Gastroesophageal sphincter (tissue), 4 donors: ENCODE results near the gene LRP1B. TPM values are rescaled to one million over a fixed set of nuclear protein-coding genes. Genes with fewer than 3 reads are reported as not detected.

Experiments used
- ATAC-seq: fragments of 150-250 bp; one replicate; pipeline ENCODE4 v1.9.1; 2016; ENCODE audit warnings: mild to moderate bottlenecking, moderate library complexity
- H3K27ac ChIP-seq, 4 donors: fragments of 200-600 bp; sonication (generic) in 3 of 4; 1 replicate in 3 of 4; 2 replicates in 1 of 4; pipeline ENCODE4 v1.5.1; 2016 to 2019
- H3K27me3 ChIP-seq: fragments of 200-600 bp; sonication (generic); one replicate; pipeline ENCODE4 v1.5.1; 2019
- H3K36me3 ChIP-seq, 2 donors: fragments of 200-600 bp; sonication (generic); one replicate each; pipeline ENCODE4 v1.5.1; 2019; ENCODE audit warnings: control low read depth in 1 of 2
- H3K4me1 ChIP-seq, 3 donors: fragments of 200-600 bp; sonication (generic); 1 replicate in 2 of 3; 2 replicates in 1 of 3; pipeline ENCODE4 v1.5.1; 2016 to 2019; ENCODE audit warnings: control low read depth in 2 of 3
- H3K4me3 ChIP-seq, 2 donors: fragments of 200-600 bp; sonication (generic); one replicate each; pipeline ENCODE4 v1.5.1; 2019; ENCODE audit warnings: mild to moderate bottlenecking in 1 of 2, moderate library complexity in 1 of 2
- H3K9me3 ChIP-seq, 3 donors: fragments of 200-600 bp; sonication (generic); one replicate each; pipeline ENCODE4 v1.5.1; 2017 to 2019; ENCODE audit warnings: control low read depth in 2 of 3
- CTCF ChIP-seq, 4 experiments: fragments of 200-600 bp in 2 of 4; fragments of 450-650 bp in 2 of 4; sonication (generic) in 1 of 4; IDR thresholded peaks; one replicate each; pipeline ENCODE4 v1.5.1; 2017 to 2019; ENCODE audit warnings: antibody characterized with exemption in 4 of 4, mild to moderate bottlenecking in 2 of 4, moderate library complexity in 2 of 4
- EP300 ChIP-seq: sonication (generic); formaldehyde crosslinking; IDR thresholded peaks from one replicate; pipeline ENCODE4 v1.6.1; 2017; ENCODE audit warnings: antibody characterized with exemption, mild to moderate bottlenecking
- POLR2A ChIP-seq, 2 donors: fragments of 450-650 bp; IDR thresholded peaks; one replicate each; pipeline ENCODE4 v1.6.1; 2017; ENCODE audit warnings: antibody characterized with exemption in 2 of 2, mild to moderate bottlenecking in 2 of 2, moderate library complexity in 1 of 2
- POLR2AphosphoS5 ChIP-seq: sonication (generic); formaldehyde crosslinking; IDR thresholded peaks from one replicate; pipeline ENCODE4 v1.6.1; 2017; ENCODE audit warnings: antibody characterized with exemption
- WGBS, 2 donors: methylation state at CpG; one replicate each; pipeline ENCODE4 v1.1.5; 2018; ENCODE audit warnings: low coverage in 1 of 2; 5-methylcytosine and 5-hydroxymethylcytosine counted together
- total RNA-seq, 4 donors: library from RNA; depleted of rRNA; stranded (reverse); fragments of >200 nt; gene quantifications; one replicate each; pipeline ENCODE4 v1.1.0, GENCODE V29; 2016

LRP1B gene
- total RNA-seq, 4 donors from 2014 or later, result 0.27 to 20.7 (median 3.2) TPM

DNA sequence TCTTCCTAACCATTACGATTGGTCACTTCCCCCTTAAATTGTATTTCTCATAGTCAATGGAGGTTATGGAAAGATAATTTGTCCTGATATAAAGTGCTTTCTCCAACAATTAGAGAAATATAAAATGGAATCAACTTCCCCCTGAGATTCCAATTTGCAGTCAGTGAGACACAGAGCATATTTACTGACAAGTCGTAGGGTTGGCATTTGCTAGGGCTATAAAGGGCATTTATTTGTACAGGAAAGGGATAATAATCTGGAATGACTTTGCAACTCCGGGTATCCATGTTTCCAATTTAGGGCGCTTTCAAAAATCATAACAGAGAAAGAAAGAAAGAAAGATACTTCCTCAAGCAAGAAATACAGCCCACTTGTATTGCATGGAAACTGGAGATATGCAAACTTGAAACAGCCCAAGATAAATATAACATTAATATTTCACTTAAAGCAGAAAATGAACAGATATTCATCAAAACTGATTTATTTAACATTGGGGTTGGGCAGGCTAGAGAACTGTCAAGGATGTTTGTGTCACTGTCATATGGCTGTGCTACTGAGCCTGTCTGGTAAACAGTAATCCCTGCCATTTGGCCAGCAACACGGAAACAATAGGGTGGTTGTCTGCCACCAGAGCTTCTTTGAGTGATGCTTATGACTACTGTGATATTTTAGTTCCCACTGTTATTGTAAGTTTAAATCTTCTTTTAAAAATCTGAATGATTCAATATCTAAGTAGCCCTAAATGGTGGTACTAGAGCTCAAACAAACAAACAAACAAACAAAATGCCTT lies 621.8 kb downstream of the LRP1B start:
- Histone ChIP-seq H3K27me3 (no peaks in the 10 kb centered on the region), H3K4me1 (no peaks in the 10 kb centered on the region), H3K36me3 (no peaks in the 10 kb centered on the region), H3K27ac (no peak overlapping the region), H3K4me3 (no peak overlapping the region), H3K9me3 (no peaks in the 10 kb centered on the region)
- 43 to 64% methylated on average over 4 to 5 of the region's 5 CpGs for WGBS, 2 donors
- ATAC-seq, result no peak
- TF ChIP-seq CTCF (IDR thresholded peaks at IDR 0.05) (no peak), POLR2A (IDR thresholded peaks at IDR 0.05) (no peak), EP300 (no peak), POLR2AphosphoS5 (no peak)

DNA sequence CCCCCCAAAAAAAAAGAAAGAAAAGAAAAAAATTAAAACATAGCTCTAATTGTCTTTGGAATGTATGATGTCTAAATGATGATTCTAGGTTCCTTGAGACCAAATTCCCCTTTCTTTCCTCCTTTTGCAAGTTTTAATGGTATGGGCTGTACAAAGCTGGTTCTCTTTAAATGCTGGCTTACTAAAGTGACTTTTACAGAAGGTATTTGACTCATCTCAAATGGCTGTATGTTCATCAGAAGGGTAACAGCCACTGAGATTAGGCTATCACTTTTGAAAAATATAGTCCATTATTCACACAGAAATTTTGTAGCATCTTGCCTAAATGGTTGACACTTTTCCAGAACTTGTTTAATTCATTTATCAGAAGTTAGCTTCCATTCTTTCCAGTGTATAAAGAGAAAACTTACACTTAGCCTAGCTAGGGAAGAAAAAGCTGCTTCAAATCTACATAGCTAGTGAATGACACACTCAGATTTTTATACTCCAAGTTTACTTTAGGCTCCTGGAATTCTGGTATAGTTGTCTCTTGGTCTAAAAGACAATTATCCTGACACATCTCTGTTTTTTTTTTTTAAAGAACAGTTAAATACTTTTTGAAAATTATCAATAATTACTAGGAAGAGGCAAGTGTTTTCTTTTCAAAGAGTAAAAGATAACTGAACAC lies 622.6 kb downstream of the LRP1B start:
- TF ChIP-seq CTCF (IDR thresholded peaks at IDR 0.05), result no peak
- TF ChIP-seq POLR2AphosphoS5, result no peak
- TF ChIP-seq POLR2A (IDR thresholded peaks at IDR 0.05), result no peak
- TF ChIP-seq EP300, result no peak
- H3K9me3 ChIP-seq, result no peaks in the 10 kb centered on the region
- no peaks in the 10 kb centered on the region for H3K36me3 ChIP-seq
- no peak overlapping the region for H3K4me3 ChIP-seq
- no peaks in the 10 kb centered on the region for H3K4me1 ChIP-seq
- H3K27ac ChIP-seq, result no peak overlapping the region
- no peak for ATAC-seq
- H3K27me3 ChIP-seq, result no peaks in the 10 kb centered on the region

DNA sequence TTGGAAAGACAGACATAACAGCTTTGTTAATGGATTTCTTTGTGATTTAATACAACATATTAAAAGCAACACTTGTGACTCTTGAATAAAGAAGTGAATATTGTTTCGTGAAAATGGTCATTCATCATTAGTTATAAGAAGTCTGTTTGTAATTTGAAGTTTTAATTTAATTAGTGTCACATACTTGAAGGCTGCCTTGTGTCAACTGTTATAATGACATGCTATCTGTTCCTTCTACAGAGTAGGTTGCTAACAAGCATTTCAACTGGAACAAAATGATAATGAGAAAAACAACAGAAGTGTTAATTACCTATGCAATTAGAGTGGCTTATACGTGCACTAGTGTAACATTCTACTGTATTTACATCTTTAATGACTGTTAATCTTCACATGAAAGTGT lies 624.7 kb downstream of the LRP1B start:
- H3K4me1 ChIP-seq, result no peaks in the 10 kb centered on the region
- no peaks in the 10 kb centered on the region for H3K27me3 ChIP-seq
- H3K4me3 ChIP-seq, result no peak overlapping the region
- no peaks in the 10 kb centered on the region for H3K9me3 ChIP-seq
- no peak for TF ChIP-seq EP300
- no peak for TF ChIP-seq CTCF (IDR thresholded peaks at IDR 0.05)
- no peak for TF ChIP-seq POLR2AphosphoS5
- TF ChIP-seq POLR2A (IDR thresholded peaks at IDR 0.05), result no peak
- no peak overlapping the region for H3K27ac ChIP-seq
- no peak for ATAC-seq
- H3K36me3 ChIP-seq, result no peaks in the 10 kb centered on the region
- 40 to 47% methylated on average over 2 of the region's 2 CpGs for WGBS, 2 donors

- no peak for ATAC-seq
- Histone ChIP-seq H3K27ac (no peak overlapping the region), H3K4me3 (no peak overlapping the region), H3K36me3 (no peaks in the 10 kb centered on the region), H3K9me3 (no peaks in the 10 kb centered on the region), H3K4me1 (no peaks in the 10 kb centered on the region), H3K27me3 (no peaks in the 10 kb centered on the region)
- WGBS, 2 donors, result 80 to 92% methylated on average over 1 of the region's 1 CpG
- TF ChIP-seq EP300 (no peak), CTCF (IDR thresholded peaks at IDR 0.05) (no peak), POLR2A (IDR thresholded peaks at IDR 0.05) (no peak), POLR2AphosphoS5 (no peak)
These were observed 629.1 kb downstream of the LRP1B start for GRCh38 chr2:141501752-141502151.

GRCh38 chr2:141499123-141499522 lies 631.7 kb downstream of the LRP1B start:
- no peaks in the 10 kb centered on the region for H3K9me3 ChIP-seq
- no peaks in the 10 kb centered on the region for H3K27me3 ChIP-seq
- H3K36me3 ChIP-seq, result no peaks in the 10 kb centered on the region
- ATAC-seq, result no peak
- TF ChIP-seq POLR2A (IDR thresholded peaks at IDR 0.05) (no peak), POLR2AphosphoS5 (no peak), CTCF (IDR thresholded peaks at IDR 0.05) (no peak), EP300 (no peak)
- no peak overlapping the region for H3K4me3 ChIP-seq
- WGBS, 2 donors, result 84 to 100% methylated on average over 1 to 6 of the region's 6 CpGs
- H3K4me1 ChIP-seq, result no peaks in the 10 kb centered on the region
- no peak overlapping the region for H3K27ac ChIP-seq
